Endothelial cell of umbilical vein (primary cell): Measurements from ENCODE around the gene FOXO1. TPM values are rescaled to one million over a fixed set of nuclear protein-coding genes. Genes with fewer than 3 reads are reported as not detected.

Source experiments
- BruUV-seq: library from RNA; stranded (reverse); fragments of 400-500 nt; replicated peaks from 2 replicates; lab custom pipeline; 2021; lab: Mats Ljungman, UMichigan
- CTCF ChIA-PET: fragments of 300-600, 350-600 bp; sonication (Branson Sonifier 250); formaldehyde crosslinking; loops from one replicate; lab custom pipeline; 2021; ENCODE audit warnings: antibody characterized with exemption, inconsistent platforms; lab: Charles Lee
- POLR2A ChIA-PET: fragments of 300-600, 350-600 bp; sonication (Branson Sonifier 250); formaldehyde crosslinking; loops from one replicate; lab custom pipeline; 2021; ENCODE audit warnings: antibody characterized with exemption, inconsistent platforms; lab: Charles Lee
- DNase-seq: peaks from one replicate; pipeline ENCODE4 v3.0.0-alpha.2; 2011; ENCODE audit warnings: low read depth, low spot score
- FAIRE-seq: peaks from 2 replicates; lab custom pipeline; 2011; peaks lifted over from hg19 to GRCh38; lab: Jason Lieb, UNC
- H2AFZ ChIP-seq: 2 replicates; pipeline ENCODE4 v1.6.0; 2012; ENCODE audit warnings: low read depth, low read length, control low read depth, inconsistent platforms
- H3K27ac ChIP-seq: 2 replicates; pipeline ENCODE4 v1.5.1; 2011; ENCODE audit warnings: low read depth, mild to moderate bottlenecking, control low read depth, low read length, moderate library complexity; ENCODE audit not compliant: insufficient read depth
- H3K27me3 ChIP-seq, 2 experiments: 2 replicates each; pipeline versions ENCODE4 v1.6.0 to v1.6.1; 2011; ENCODE audit warnings: low read length in 2 of 2, mixed read lengths in 1 of 2; ENCODE audit not compliant: control insufficient read depth in 2 of 2, insufficient read depth in 2 of 2
- H3K36me3 ChIP-seq, 2 experiments: 2 replicates in 1 of 2; 3 replicates in 1 of 2; pipeline ENCODE4 v1.5.1; 2011; ENCODE audit warnings: low read length in 2 of 2, mild to moderate bottlenecking in 1 of 2, moderate library complexity in 1 of 2; ENCODE audit not compliant: control insufficient read depth in 2 of 2, insufficient read depth in 2 of 2; ENCODE audit errors: extremely low read depth in 1 of 2
- H3K4me1 ChIP-seq: 3 replicates; pipeline ENCODE4 v1.5.1; 2011; ENCODE audit warnings: mild to moderate bottlenecking, low read length; ENCODE audit not compliant: control insufficient read depth, insufficient read depth; ENCODE audit errors: extremely low read depth
- H3K4me2 ChIP-seq: 2 replicates; pipeline ENCODE4 v1.6.1; 2011; ENCODE audit warnings: low read length, control low read depth, mixed read lengths; ENCODE audit not compliant: insufficient read depth
- H3K4me3 ChIP-seq, 3 experiments: fragments of 200-600 bp in 1 of 3; sonication (generic), shearing (Covaris generic) in 1 of 3; replicated peaks in 1 of 3; 2 replicates each; pipeline ENCODE4 v1.5.1; 2011 to 2016; ENCODE audit warnings: control low read depth in 3 of 3, low read length in 3 of 3, mild to moderate bottlenecking in 2 of 3, inconsistent platforms in 1 of 3, low read depth in 1 of 3, moderate library complexity in 1 of 3; ENCODE audit not compliant: insufficient read depth in 1 of 3
- H3K79me2 ChIP-seq: 2 replicates; pipeline ENCODE4 v1.6.0; 2012; ENCODE audit warnings: low read length, inconsistent platforms; ENCODE audit not compliant: control insufficient read depth, insufficient read depth
- H3K9ac ChIP-seq: replicated peaks from 2 replicates; pipeline ENCODE3; 2011; ENCODE audit warnings: low read length, control low read depth; ENCODE audit not compliant: insufficient read depth; ENCODE audit errors: extremely low read depth
- H3K9me1 ChIP-seq: replicated peaks from 3 replicates; pipeline ENCODE4 v1.6.0; 2011; ENCODE audit warnings: mild to moderate bottlenecking, low read length; ENCODE audit not compliant: control insufficient read depth, insufficient read depth; ENCODE audit errors: extremely low read depth
- H3K9me3 ChIP-seq: replicated peaks from 2 replicates; pipeline ENCODE4 v1.5.1; 2012; ENCODE audit warnings: low read length, inconsistent platforms; ENCODE audit not compliant: control insufficient read depth, insufficient read depth
- H4K20me1 ChIP-seq: replicated peaks from 2 replicates; pipeline ENCODE3; 2011; ENCODE audit warnings: mild to moderate bottlenecking, low read length; ENCODE audit not compliant: control insufficient read depth, insufficient read depth; ENCODE audit errors: extremely low read depth
- FOS ChIP-seq: IDR thresholded peaks from 2 replicates; pipeline ENCODE4 v1.6.1; 2011; ENCODE audit warnings: mild to moderate bottlenecking, low read length, moderate library complexity, borderline replicate concordance; ENCODE audit not compliant: insufficient read depth
- GATA2 ChIP-seq: IDR thresholded peaks from 2 replicates; pipeline ENCODE4 v1.7.0; 2011; ENCODE audit warnings: low read depth, mild to moderate bottlenecking, moderate library complexity, mixed read lengths, low read length; ENCODE audit not compliant: insufficient read length, insufficient read depth
- JUN ChIP-seq: IDR thresholded peaks from 2 replicates; pipeline ENCODE4 v1.6.1; 2011; ENCODE audit warnings: borderline replicate concordance, low read depth; ENCODE audit not compliant: insufficient read length, insufficient read depth
- POLR2A ChIP-seq: IDR thresholded peaks from 2 replicates; pipeline ENCODE4 v1.6.1; 2012; ENCODE audit warnings: low read depth, mild to moderate bottlenecking, control low read depth, low read length
- POLR2AphosphoS5 ChIP-seq: IDR thresholded peaks from 2 replicates; pipeline ENCODE4 v1.6.1; 2012; ENCODE audit warnings: low read depth, mild to moderate bottlenecking, control low read depth, low read length, moderate library complexity; ENCODE audit not compliant: insufficient read depth
- dilution Hi-C: fragments of 300-500 bp; cut with MboI; formaldehyde crosslinking; loops from one replicate; pipeline ENCODE4 v1.15.0; 2019; ENCODE audit warnings: low sequenced_read_pairs; ENCODE audit not compliant: extremely low pct_ligation_motif_present
- intact Hi-C: fragments of 100-400 bp; cut with micrococcal nuclease; formaldehyde crosslinking; loops from one replicate; pipeline ENCODE4 v1.10.0; 2022
- polyA plus RNA-seq, 4 experiments: library from polyadenylated mRNA; depleted of rRNA in 3 of 4; stranded (reverse) in 3 of 4; unstranded in 1 of 4; fragments of >200 nt; gene quantifications; 2 replicates each; pipeline versions ENCODE4 v1.2.1 to v1.2.3, GENCODE V29; 2011 to 2012; ENCODE audit warnings: missing spikeins in 1 of 4
- total RNA-seq: library from RNA; stranded (reverse); gene quantifications from 2 replicates; pipeline ENCODE4 v1.2.3, GENCODE V29; 2021

The FOXO1 gene
- total and polyA plus RNA-seq, 2 donors (not counting 3 experiments of a cell fraction or from before 2014, with no cell fraction given), result 44.7 to 48.5 TPM

DNA sequence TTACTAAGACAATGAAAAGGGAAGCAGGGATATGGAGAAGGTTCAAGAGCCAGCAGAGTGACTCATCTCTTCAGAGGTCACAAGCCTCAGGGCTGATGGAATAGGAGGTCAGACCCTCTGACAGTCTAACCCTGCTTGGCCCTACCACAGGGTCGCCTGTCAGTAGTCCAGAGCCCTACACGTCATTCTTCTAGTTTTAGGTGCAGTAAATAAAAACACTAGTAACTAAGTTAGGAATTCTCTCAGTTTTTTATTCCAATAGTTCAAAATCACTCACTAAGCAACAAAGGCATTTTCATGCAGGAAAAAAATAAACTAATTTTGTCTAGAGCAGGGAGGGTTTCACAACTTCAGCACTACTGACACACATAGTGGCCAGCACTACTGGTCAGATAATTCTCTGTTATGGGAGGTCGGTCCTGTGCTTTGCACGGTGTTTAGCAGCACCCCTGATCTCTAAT, 27.2 kb downstream of the FOXO1 start:
- DNase-seq (peak; percentile 80), FAIRE-seq (peak; percentile 75)
- Histone ChIP-seq H3K4me2 (peak overlapping the region; percentile 17), H3K9me3 (no peaks in the 10 kb centered on the region), H3K4me1 (peaks cover 29% of the 10 kb centered on the region), H3K9ac (peak overlapping the region; percentile 22), H2AFZ (no peak overlapping the region), H3K79me2 (peaks cover 92% of the 10 kb centered on the region), H3K4me3 (no peak overlapping the region), H4K20me1 (no peaks in the 10 kb centered on the region), H3K27me3 (no peaks in the 10 kb centered on the region), H3K36me3 (no peaks in the 10 kb centered on the region), H3K9me1 (no peaks in the 10 kb centered on the region), H3K27ac (peak overlapping the region; percentile 60)
- intact Hi-C loops, result loop anchor here (1.0 kb wide), 1 partner anchor 24 kb away; no protein-coding TSS in a partner anchor
- TF ChIP-seq POLR2AphosphoS5 (peak; percentile 43), POLR2A (no peak), JUN (peak; percentile 83), FOS (peak; percentile 81)
- ChIA-PET POLR2A (no interaction called here), CTCF (interaction anchor here (1.2 to 1.4 kb wide), 3 partner anchors 8 to 13 kb away, joined by 3 to 4 read pairs (median 4); no protein-coding TSS in a partner anchor)
- BruUV-seq, result no TSS peak
- dilution Hi-C loops, result no loop called here

- dilution Hi-C loops, result no loop called here
- Histone ChIP-seq H3K4me3 (no peak overlapping the region), H3K4me1 (peaks cover 29% of the 10 kb centered on the region), H3K36me3 (no peaks in the 10 kb centered on the region), H3K27me3 (no peaks in the 10 kb centered on the region), H3K27ac (no peak overlapping the region), H3K9me3 (no peaks in the 10 kb centered on the region), H3K79me2 (peaks cover 91% of the 10 kb centered on the region), H3K9ac (no peak overlapping the region), H2AFZ (no peak overlapping the region), H4K20me1 (no peaks in the 10 kb centered on the region), H3K9me1 (no peaks in the 10 kb centered on the region), H3K4me2 (peak overlapping the region; percentile 6)
- intact Hi-C loops, result no loop called here
- BruUV-seq, result no TSS peak
- peak; percentile 45 for DNase-seq
- TF ChIP-seq JUN (no peak), GATA2 (no peak)
- no peak for FAIRE-seq
- CTCF ChIA-PET, result interaction anchor here (0.7 to 1.2 kb wide), 3 partner anchors 12 to 60 kb away, joined by 3 to 6 read pairs (median 3); no protein-coding TSS in a partner anchor
- POLR2A ChIA-PET, result no interaction called here
Observed at GRCh38 chr13:40637643-40638042, 28.8 kb downstream of the FOXO1 start.
